ENCODE measurements around the gene TUBB4B.

DNA sequence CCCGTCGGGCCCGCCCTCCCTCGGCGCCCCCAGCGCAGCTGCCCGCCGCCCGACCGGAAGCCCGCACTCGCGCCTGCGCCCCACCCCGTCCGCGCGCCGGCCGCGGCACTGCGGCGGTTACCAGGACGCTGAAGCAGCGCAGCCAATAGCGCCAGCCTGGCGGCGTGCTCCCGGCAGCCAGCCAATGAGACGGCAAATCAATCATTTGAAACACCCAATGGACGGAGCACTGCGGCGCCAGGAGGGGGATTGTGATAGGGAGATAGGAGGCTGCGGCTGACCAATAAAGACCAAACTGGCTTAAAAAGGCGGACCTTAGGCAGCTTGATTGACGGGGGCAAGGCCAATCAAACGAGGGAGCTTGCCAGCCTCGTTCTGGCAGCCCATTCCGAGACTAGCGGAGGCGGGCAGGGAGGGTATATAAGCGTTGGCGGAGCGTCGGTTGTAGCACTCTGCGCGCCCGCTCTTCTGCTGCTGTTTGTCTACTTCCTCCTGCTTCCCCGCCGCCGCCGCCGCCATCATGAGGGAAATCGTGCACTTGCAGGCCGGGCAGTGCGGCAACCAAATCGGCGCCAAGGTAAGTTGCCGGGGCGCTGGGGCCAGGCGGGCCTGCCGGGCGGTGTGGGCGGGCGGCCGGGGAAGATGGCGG, at the start of gene TUBB4B:
- peak; percentile 57 to 97 for TF ChIP-seq POLR2A (IDR thresholded peaks at IDR 0.05)
- TF ChIP-seq, protein P1, sequence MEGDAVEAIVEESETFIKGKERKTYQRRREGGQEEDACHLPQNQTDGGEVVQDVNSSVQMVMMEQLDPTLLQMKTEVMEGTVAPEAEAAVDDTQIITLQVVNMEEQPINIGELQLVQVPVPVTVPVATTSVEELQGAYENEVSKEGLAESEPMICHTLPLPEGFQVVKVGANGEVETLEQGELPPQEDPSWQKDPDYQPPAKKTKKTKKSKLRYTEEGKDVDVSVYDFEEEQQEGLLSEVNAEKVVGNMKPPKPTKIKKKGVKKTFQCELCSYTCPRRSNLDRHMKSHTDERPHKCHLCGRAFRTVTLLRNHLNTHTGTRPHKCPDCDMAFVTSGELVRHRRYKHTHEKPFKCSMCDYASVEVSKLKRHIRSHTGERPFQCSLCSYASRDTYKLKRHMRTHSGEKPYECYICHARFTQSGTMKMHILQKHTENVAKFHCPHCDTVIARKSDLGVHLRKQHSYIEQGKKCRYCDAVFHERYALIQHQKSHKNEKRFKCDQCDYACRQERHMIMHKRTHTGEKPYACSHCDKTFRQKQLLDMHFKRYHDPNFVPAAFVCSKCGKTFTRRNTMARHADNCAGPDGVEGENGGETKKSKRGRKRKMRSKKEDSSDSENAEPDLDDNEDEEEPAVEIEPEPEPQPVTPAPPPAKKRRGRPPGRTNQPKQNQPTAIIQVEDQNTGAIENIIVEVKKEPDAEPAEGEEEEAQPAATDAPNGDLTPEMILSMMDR (IDR thresholded peaks at IDR 0.05), result peak in 4 of 12 donors; percentile 1 to 6 (median 2)

Data from heart left ventricle (tissue), 13 donors.